Panc1 (cell line): ENCODE measurements around the gene UNKL. TPM values are rescaled to one million over a fixed set of nuclear protein-coding genes. Genes with fewer than 3 reads are reported as not detected.

Experiments
- ATAC-seq: fragments of 200-7000 bp; cut with Tn5 transposase; 2 replicates; pipeline ENCODE4 v1.9.1; 2020; ENCODE audit warnings: mild to moderate bottlenecking, moderate library complexity
- BruUV-seq: library from RNA; stranded (reverse); fragments of 400-500 nt; replicated peaks from 2 replicates; lab custom pipeline; 2021; lab: Mats Ljungman, UMichigan
- CTCF ChIA-PET: fragments of 300-600 bp; sonication (Branson Sonifier 250); formaldehyde crosslinking; loops from one replicate; lab custom pipeline; 2022; ENCODE audit warnings: antibody characterized with exemption; lab: Charles Lee
- POLR2A ChIA-PET: fragments of 300-600 bp; sonication (Branson Sonifier 250); formaldehyde crosslinking; loops from one replicate; lab custom pipeline; 2022; ENCODE audit warnings: antibody characterized with exemption; lab: Charles Lee
- DNase-seq: peaks from one replicate; pipeline ENCODE4 v3.0.0-alpha.2; 2010; ENCODE audit warnings: low read depth, low spot score
- H3K27ac ChIP-seq: 2 replicates; pipeline ENCODE4 v1.5.1; 2011; ENCODE audit warnings: mild to moderate bottlenecking, low read length, inconsistent platforms
- H3K27me3 ChIP-seq: fragments of 200-500 bp; sonication (Bioruptor generic); 2 replicates; pipeline ENCODE4 v1.6.0; 2014; ENCODE audit warnings: low read length, inconsistent platforms; ENCODE audit not compliant: control insufficient read depth, insufficient read depth
- H3K36me3 ChIP-seq: fragments of 200-500 bp; sonication (Bioruptor generic); 2 replicates; pipeline ENCODE4 v1.5.1; 2014; ENCODE audit warnings: inconsistent platforms, mild to moderate bottlenecking, low read length, moderate library complexity; ENCODE audit not compliant: control insufficient read depth, insufficient read depth
- H3K4me1 ChIP-seq: 2 replicates; pipeline ENCODE4 v1.5.1; 2011; ENCODE audit warnings: inconsistent platforms, mild to moderate bottlenecking, low read length, moderate library complexity; ENCODE audit not compliant: control insufficient read depth, insufficient read depth
- H3K4me3 ChIP-seq, 2 experiments: 2 replicates each; pipeline ENCODE4 v1.5.1; 2011 to 2012; ENCODE audit warnings: low read depth in 2 of 2, low read length in 2 of 2, mild to moderate bottlenecking in 2 of 2, inconsistent platforms in 1 of 2, moderate library complexity in 1 of 2
- H3K9me3 ChIP-seq: fragments of 200-500 bp; sonication (Bioruptor generic); 2 replicates; pipeline ENCODE4 v1.5.1; 2014; ENCODE audit warnings: low read depth, mild to moderate bottlenecking, inconsistent platforms, low read length, moderate library complexity; ENCODE audit not compliant: control insufficient read depth, insufficient read depth
- CTCF ChIP-seq: fragments of 450-650 bp; IDR thresholded peaks from 2 replicates; pipeline ENCODE4 v1.5.1; 2017; ENCODE audit warnings: mild to moderate bottlenecking
- POLR2AphosphoS5 ChIP-seq: IDR thresholded peaks from 2 replicates; pipeline ENCODE4 v1.6.1; 2012; ENCODE audit warnings: mild to moderate bottlenecking, low read depth, low read length, moderate library complexity
- REST ChIP-seq, 2 experiments: IDR thresholded peaks; 2 replicates each; pipeline ENCODE4 v1.6.1; 2011 to 2012; ENCODE audit warnings: low read depth in 2 of 2, control low read depth in 1 of 2, low read length in 1 of 2, mild to moderate bottlenecking in 1 of 2, moderate library complexity in 1 of 2; ENCODE audit not compliant: insufficient read depth in 1 of 2
- SIN3A ChIP-seq: IDR thresholded peaks from 2 replicates; pipeline ENCODE4 v1.6.1; 2012; ENCODE audit warnings: low read depth, mild to moderate bottlenecking, low read length, moderate library complexity, borderline replicate concordance; ENCODE audit not compliant: insufficient read depth
- TCF7L2 ChIP-seq: IDR thresholded peaks from 2 replicates; pipeline ENCODE4 v1.6.1; 2011; ENCODE audit warnings: mild to moderate bottlenecking, low read depth, low read length, inconsistent platforms
- in situ Hi-C: cut with HindIII; loops from 2 replicates; pipeline ENCODE4 v1.10.0; 2016; ENCODE audit warnings: low sequenced_read_pairs, low pct_unique_long_range_greater_than_20kb
- intact Hi-C: fragments of 100-400 bp; cut with micrococcal nuclease; formaldehyde crosslinking; loops from one replicate; pipeline ENCODE4 v1.10.0; 2022; ENCODE audit not compliant: unreplicated experiment
- total RNA-seq: library from RNA; stranded (reverse); gene quantifications from one replicate; pipeline ENCODE4 v1.2.1, GENCODE V29; 2021; ENCODE audit not compliant: unreplicated experiment

UNKL gene
- total RNA-seq, 1 experiment from 2014 or later = 26.6 TPM

- ChIA-PET POLR2A (no interaction called here), CTCF (interaction anchor here (0.8 kb wide), 1 partner anchor 12 kb away, joined by 3 read pairs; no protein-coding TSS in a partner anchor)
- H3K4me3 ChIP-seq = no peak overlapping the region
- intact Hi-C loops = no loop called here
- TF ChIP-seq SIN3A (no peak), TCF7L2 (no peak), REST (IDR thresholded peaks at IDR 0.05; ENCODE audit: insufficient read depth in 1 of 2, low read depth in 2 of 2, low read length in 1 of 2) (no peak), CTCF (no peak), POLR2AphosphoS5 (0 out of 2 replicates have a peak, but pooled peaks have one; percentile 12)
- no peak for DNase-seq
- peaks cover 6% of the 10 kb centered on the region; the same call in 1 of the 2 replicates for H3K4me1 ChIP-seq
- H3K9me3 ChIP-seq = no peaks in the 10 kb centered on the region
- in situ Hi-C loops = no loop called here
- no TSS peak for BruUV-seq
- peak; percentile 8; the same call in 1 of the 2 replicates for ATAC-seq
- H3K27ac ChIP-seq = no peak overlapping the region
- H3K27me3 ChIP-seq = no peaks in the 10 kb centered on the region
- no peaks in the 10 kb centered on the region for H3K36me3 ChIP-seq
These were observed 38.6 kb downstream of the UNKL start for GRCh38 chr16:1375741-1376410.

- in situ Hi-C loops = no loop called here
- no peaks in the 10 kb centered on the region for H3K9me3 ChIP-seq
- ChIA-PET CTCF (no interaction called here), POLR2A (no interaction called here)
- no peaks in the 10 kb centered on the region for H3K36me3 ChIP-seq
- intact Hi-C loops = no loop called here
- ATAC-seq (no peak), DNase-seq (no peak)
- H3K4me3 ChIP-seq = no peak overlapping the region
- peaks cover 6% of the 10 kb centered on the region; the same call in 1 of the 2 replicates for H3K4me1 ChIP-seq
- BruUV-seq = no TSS peak
- H3K27me3 ChIP-seq = no peaks in the 10 kb centered on the region
- no peak for TF ChIP-seq SIN3A
- no peak for TF ChIP-seq CTCF
- no peak for TF ChIP-seq TCF7L2
- TF ChIP-seq REST (IDR thresholded peaks at IDR 0.05; ENCODE audit: insufficient read depth in 1 of 2, low read depth in 2 of 2, low read length in 1 of 2) = no peak
- TF ChIP-seq POLR2AphosphoS5 = no peak
- H3K27ac ChIP-seq = no peak overlapping the region
These were observed 39.2 kb downstream of the UNKL start for GRCh38 chr16:1375298-1375640.
